ENCODE results near the gene HDLBP.

Gene HDLBP

DNA sequence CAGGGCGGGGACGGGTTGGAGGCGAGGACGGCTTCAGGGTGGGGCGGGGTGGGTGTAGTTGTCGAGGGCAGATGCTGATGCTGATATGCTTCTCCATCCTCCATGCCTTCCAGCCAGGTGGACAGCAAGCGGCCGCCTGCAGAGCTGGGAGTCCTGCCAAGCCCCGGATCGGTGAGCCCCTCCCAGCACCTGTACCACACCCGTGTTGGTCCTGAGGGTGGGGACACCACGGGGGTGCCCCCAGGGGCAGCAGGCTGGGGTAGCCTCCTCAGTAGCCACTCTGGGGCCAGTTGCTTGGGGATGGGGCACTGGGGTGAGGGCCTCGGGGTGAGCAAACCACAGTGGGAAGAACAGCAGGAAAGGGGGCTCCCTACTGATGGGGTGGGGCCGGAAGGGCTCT is 124.4 kb downstream of the HDLBP start:
- DNase-seq (ENCODE audit: low spot score), result no peak

DNA sequence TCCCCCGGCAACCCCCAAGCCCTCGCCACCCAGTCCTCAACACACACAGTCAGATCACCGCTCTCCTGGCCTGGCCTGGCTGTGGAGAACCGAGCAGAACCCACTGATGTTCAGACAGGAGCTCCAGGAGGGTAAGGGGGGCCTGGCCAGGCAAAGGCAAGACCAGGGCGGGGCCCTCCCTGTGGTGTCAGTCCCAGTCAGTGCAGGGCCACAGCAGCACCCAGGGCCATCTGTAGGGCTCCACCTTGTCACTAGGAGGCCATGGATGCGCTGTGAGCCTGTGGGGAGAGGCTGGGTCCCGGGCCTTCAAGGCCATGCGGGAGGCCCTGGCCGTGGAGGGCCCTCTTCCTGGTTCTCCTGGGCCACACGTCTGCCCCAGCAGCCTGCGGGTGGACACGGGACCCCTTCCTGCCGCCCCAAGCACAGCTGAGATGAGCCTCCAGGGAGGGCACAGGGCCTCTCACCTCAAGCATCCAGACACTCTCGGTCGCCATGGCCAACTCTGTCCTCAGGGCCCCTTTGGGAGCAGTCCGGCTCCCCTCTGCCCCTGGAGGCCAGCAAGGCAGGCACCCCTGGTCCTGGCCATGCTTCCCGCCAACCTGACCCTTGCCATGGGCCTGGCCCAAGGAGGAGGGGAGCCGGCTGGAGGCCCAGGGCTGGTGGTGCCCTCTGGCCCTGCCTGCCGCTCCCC is 125.0 kb downstream of the HDLBP start:
- no peak for DNase-seq (ENCODE audit: low spot score)

DNA sequence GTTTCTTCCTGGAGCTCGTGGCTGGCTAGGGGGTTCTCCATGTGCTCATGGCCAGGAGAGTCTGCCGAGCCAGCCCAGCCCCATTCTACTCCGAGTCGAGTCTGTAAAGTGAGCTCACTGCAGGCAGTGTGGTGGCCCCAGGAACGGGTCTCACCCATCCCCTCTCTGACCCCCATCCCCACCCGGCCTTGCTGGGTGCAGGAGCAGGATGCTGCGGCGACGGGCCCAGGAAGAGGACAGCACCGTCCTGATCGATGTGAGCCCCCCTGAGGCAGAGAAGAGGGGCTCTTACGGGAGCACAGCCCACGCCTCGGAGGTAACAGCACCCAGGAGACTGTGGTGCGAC is 125.6 kb downstream of the HDLBP start:
- no peak for DNase-seq (ENCODE audit: low spot score)

DNA sequence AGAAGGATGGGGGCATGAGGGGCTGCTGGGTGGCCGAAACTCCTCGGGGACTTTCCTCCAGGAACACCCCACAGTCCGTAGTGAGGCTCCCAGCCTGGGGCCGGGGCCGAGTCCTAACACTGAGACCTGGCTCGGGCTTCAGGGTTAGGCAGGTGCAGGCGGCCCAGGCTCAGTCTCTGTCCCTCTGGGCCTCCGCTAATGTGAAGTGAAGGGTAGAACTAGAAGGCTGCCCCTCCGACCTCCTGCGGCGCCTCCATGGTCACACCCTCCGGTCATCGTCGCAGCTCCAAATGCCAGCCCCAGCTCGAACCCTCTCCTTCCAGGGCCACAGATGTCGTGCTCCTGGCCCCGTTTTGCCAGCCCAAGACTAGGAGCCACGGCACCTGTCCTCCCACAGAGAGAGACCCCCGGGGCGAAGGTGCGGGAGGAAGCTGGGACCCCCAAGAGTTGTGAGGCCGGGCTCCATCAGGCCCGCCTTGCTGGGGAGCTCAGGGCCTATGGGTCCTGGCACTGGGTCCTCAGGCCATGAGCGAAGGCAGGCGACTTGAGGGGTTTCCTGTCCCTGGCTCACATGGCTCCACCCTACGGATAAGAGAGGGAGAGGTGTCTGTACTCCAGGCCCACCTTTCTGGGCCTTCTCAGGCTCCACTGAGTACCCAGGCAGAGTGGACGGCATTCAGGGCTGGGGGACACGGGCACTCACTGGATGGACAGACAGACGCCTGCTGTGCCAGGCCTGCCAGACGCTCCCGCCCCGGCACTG is 126.2 kb downstream of the HDLBP start:
- DNase-seq (ENCODE audit: low spot score), result no peak

DNA sequence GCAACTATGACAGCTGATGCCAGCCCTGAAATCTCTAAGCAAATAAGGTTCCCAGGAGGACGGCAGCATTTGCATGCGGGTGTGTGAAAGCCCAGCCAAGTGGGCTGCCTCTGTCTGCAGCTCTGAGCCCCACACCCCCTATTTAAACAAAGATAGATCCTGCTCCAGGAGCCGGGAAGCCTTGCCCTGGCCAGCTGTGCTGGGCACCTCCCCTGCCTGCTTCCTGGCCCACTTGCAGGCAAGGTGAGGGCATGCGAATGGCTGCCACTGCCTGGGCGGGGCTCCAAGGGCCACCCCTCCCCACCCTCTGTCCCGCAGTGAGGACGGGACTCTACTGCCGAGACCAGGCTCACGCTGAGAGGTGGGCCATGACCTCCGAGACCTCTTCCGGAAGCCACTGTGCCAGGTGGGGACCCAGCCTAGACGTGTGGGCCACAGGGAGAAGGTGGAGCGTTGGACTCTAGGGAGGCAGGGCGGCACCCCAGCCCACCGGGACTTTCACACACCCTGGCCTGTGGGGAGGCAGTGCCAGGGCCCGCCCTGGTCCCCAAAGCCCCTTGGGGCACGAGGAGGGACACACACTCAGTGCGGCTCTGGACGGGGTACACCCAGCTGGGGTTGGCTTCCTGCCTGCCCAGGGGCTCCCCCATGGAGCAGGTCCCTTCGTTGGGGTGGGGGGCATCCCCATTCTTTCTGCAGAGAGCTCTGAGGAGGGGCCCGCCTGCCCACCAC is 126.9 kb downstream of the HDLBP start, which contains the start of gene ANO7:
Gene ANO7 (plus strand): TSS at position 317 of the 732 bp plus-strand sequence. CDS start 1,387 bp downstream, outside the sequence.
- DNase-seq (ENCODE audit: low spot score), result no peak

DNA sequence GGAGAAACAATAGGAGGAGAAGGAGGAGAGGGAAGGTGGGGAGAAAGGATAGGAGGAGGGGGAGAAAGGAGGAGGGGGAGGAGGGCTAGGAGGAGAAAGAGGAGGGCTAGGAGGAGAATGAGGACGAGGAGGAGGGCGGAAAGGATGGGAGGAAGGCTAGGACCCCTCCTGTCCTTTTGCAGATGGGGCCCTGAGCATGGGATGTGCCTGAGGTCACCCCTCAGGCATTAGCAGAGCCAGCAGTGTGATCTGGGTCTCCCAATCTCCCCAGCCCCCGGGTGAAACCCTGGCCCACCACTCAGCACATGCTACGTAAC is 127.6 kb downstream of the HDLBP start:
- no peak for DNase-seq (ENCODE audit: low spot score)

DNA sequence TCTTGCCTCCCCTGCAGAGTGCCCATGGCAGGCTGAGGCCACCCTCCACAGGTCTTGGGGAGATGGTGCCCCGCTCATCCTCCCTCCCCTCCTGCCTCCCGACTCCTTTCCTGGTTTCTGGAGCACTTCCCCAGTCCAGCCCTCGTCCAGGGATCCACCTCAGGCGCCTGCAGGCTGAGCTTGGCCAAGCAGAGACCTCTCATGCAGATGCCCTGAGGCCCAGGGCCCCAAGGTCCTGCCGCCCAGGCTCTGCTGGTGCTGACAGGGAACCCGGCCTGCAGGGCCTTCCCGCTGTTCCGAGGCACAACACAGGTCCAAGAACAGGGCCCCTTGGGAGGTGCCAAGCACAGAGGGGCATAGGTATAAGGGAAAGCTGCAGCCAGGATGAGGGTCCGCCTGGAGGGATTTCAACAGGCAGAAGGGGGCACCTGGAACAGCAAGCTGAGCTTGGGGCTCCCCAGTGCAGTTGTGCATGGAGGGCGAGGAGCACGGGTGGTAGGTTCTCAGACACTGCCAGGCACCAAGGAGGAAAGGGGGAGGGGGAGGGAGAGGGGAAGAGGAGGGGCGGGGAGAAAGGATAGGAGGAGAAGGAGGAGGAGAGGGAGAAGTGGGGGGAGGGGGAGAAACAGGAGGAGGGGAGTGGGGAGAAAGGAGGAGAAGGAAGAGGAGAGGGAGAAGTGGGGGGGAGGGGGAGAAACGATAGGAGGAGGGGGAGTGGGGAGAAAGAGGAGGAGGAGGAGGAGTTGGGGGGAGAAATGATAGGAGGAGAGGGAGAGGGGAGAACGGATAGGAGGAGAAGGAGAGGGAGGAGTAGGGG is 128.2 kb downstream of the HDLBP start:
- DNase-seq (ENCODE audit: low spot score), result no peak

DNA sequence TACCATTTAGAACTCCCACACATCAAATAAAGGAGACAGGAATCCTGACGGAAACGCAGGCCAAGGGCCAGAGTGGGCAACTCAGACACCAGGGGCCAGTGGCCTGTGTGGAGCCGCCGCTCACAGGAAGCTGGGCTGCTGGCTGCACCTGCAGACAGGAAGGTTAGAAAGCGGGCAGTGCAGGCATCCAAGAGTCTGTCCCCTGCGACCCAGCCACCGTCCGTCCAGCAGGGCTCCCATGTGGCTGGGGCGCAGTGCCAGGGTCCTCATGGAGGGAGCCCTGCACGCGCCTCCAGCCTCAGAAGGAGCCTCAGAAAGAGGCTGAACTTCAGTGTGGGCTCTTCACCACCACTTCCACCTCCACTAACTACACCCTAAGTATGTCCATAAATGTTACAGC is 129.5 kb downstream of the HDLBP start:
- no peak for DNase-seq (ENCODE audit: low spot score)

DNA sequence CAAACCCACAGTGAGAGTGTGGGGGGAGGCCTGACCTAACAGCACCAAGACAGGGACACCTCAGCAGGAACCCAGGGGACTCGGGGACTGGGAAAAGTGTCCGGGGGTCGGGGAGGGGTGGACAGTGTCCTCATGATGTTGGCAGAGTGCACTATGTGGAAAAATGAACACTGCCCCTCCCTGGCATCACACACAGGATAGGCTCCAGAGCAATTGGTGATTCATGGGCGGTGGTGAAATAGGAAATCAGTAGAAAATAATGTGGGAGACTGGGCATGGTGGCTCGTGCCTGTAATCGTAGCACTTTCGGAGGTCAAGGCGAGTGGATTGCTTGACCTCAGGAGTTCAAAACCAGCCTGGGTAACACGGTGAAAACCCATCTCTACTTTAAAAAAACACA is 130.6 kb downstream of the HDLBP start:
- no peak for DNase-seq (ENCODE audit: low spot score)

DNA sequence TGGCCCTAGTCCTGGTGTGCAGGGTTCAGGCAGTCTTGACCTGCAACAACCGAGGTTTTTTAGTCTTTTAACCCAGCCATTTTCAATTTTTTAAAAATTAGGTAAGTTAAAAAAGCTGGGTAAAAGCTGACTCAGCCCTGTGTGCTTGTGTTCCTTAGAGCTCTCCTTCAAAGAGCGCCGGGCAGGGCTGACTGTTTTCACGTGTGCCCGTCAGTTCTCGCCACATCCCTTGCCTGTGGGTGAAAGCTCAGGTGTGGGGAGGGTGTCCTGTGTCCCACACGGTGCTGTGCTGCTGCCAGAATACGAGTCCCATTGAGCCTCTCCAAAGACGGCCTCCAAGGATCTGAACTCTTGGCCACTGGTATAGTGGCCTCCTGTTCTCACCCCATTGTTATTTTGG is 132.3 kb downstream of the HDLBP start:
- no peak for DNase-seq (ENCODE audit: low spot score)

DNA sequence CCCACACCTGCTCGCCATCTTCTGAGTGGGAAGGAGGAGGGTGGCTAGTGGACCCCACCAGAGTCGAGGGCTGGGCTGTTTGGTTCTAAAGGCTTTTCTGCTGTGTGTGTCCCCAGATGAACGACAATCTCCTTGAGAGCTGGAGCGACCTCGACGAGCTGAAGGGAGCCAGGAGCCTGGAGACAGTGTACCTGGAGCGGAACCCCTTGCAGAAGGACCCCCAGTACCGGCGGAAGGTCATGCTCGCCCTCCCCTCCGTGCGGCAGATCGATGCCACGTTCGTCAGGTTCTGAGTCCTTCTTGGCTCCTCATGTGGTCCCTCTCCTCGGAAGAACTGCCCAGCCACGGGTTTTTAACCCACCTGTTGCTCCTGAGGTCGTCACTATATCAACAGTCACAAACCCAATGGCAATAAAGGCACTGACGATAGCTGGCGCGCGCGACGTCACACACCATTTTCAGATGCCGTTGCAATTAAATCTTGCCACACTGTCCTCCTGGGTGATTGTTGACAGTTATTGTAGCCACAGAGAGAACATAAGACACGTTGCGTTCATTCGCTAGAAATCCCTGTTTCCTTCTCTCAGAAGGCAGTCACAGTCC is 132.8 kb downstream of the HDLBP start:
- DNase-seq (ENCODE audit: low spot score), result no peak

DNA sequence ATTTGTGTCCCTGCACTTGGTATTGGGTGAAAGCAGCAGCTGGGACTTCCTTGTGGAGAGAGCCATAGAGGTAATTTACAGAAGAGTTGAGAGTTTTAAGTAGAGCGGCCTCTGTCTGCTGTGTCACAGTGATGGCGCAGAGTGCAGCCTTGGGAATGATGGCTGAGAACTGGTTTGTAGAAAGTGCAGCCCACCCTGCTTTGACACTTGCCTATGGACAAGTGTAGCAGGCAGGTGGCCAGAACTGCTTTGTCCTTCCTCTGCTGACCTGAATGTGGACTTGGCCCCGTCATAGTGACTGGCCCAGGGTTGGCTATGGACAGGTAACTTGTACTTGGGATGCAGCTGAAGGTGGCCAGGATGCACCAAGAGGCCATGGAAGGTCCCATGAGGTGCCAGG is 133.3 kb downstream of the HDLBP start:
- DNase-seq (ENCODE audit: low spot score), result no peak

DNA sequence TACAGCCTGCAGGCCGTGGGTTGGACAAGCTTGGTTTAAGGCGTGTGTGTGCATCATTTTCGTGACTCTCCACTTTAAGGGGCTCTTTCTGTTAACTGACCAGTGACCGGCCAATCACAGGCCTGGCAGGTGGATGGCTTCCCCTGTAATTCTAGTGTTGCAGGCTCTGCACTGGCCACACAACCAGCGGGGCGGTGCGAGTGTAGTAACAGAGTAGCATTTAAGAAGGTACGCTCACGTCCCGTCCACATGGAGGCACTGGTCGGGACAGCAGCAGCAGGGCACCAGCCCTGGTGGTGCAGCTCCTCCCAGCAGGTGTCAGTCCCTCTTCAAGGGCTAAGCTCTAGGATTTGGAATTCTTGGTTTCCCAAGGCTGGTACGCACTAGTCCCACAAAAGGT is 135.0 kb downstream of the HDLBP start:
- no peak for DNase-seq (ENCODE audit: low spot score)

DNA sequence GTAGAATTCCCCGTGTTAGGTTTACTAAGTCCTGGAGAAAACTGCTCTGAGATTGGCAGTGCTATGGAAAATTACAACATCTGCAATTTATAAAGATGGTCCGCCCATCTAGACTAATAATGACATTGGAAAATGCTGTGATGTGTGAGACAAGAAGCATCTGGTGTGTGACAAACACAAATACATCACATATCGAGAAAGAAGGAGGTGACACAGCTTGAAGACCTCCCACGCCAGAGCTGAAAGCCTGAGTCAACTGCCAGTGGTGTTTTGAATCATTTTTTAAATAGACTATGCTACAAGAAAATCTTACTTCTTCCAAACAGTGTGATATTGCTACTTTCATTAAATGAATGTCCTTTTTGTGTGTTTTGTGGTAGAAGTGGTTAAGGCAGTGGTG is 135.6 kb downstream of the HDLBP start:
- DNase-seq (ENCODE audit: low spot score), result no peak

DNA sequence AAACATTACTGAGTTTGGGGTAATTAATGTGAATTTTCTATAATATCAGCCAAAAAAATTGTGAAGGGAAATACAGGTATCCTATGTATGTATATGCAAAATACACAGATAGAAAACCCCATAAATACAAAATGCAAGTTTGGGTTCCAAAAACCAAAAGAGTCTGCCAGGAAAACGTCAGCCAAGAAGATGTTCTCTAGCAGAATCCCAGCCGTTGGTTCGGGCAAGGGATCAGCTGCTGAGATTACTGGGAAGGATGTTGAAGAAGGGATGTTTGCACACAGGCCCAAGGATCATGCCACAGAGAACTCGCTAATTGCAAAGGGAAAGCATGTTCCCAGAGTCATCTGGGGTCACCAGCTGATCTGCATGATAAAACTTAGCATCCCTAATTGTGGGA is 136.5 kb downstream of the HDLBP start:
- no peak for DNase-seq (ENCODE audit: low spot score)

DNA sequence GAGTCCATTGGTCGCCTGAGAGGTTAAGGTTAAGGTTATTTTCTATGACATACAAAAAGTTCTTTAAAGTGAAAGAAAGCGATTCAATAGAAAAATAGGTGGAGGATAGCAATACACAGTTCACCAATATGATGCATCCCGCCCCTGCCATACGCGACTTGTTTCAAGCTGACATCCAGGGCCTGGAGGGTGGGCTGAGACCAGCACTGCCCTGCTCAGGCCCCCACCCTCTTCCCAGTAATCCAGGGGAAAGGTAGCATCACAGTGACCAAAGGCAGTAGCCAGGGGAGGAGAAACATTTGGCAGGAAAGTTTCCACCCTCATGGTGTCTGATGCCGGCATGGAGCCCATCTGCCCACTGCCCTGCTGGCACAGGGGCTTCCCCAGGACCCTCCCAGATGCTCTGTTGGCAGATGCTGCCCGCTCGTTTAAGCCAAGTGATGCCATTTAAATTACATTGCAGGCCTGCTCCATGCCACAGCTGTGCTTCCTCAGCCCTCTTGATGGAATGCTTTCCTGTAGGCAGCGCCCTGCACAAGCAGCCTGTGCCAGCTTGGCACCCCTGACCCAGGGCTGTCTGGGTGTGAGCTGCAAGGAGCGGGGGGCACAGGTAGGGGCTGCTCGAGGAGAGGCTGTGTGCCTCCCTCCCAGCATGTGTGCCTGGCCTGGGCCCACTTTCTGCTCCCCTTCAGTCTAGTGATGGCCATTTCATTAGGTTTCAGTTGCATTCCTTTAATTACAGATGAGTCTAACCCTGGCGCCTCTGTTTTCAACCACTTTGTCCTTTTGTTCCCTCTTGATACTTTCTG is 137.7 kb downstream of the HDLBP start:
- no peak for DNase-seq (ENCODE audit: low spot score)
